ENCODE data around the gene KRT86. TPM values are rescaled to one million over a fixed set of nuclear protein-coding genes. Genes with fewer than 3 reads are reported as not detected.
"Not testable (repeated sequence)": the region's sequence is repeated elsewhere in the genome, so short reads cannot be mapped to it uniquely, and the experiment has no call there.

The KRT86 gene
- polyA plus RNA-seq, 1 of the 3 experiments (the other 2 are of a cell fraction) = 0.56 TPM

DNA sequence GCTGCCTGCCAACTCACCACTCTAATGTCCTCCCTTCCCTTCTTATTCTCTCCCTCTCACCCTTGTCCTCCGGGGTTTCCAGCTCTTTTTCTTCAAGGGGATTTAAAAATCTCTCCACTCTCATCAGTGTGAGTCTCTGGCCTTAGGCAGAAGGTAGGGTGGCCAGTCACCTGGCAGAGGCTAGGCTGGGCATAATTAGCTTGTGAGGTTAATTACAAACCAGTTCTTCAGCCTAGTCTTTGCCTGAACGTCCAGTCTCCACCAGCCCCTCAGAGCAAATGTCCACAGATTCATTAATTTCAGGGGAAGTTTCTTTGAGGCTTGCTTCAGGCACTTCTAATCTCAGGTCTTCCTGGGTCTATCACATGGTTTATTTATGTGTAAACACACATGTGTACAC, 34.7 kb upstream of the KRT86 start:
- H3K9me2 ChIP-seq = no peaks in the 10 kb centered on the region
- no peak for DNase-seq
- no peaks in the 10 kb centered on the region for H3K36me3 ChIP-seq (replicated peaks in 1 of 2; ENCODE audit: control insufficient read depth in 1 of 2, insufficient read depth in 2 of 2, low read length in 1 of 2)
- WGBS (ENCODE audit: low lambda C conversion rate) = 74% methylated on average over 2 of the region's 2 CpGs
- H3K27me3 ChIP-seq (ENCODE audit: insufficient read depth) = no peaks in the 10 kb centered on the region
- H3F3A ChIP-seq (replicated peaks; ENCODE audit: insufficient read depth) = no peaks in the 10 kb centered on the region
- no peak overlapping the region for H3K9ac ChIP-seq
- TF ChIP-seq, protein P1, sequence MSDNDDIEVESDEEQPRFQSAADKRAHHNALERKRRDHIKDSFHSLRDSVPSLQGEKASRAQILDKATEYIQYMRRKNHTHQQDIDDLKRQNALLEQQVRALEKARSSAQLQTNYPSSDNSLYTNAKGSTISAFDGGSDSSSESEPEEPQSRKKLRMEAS (IDR thresholded peaks at IDR 0.05; ENCODE audit: low read depth) = no peak
- TF ChIP-seq MEF2A (IDR thresholded peaks at IDR 0.05; ENCODE audit: borderline replicate concordance, low read depth) = no peak
- no peak for TF ChIP-seq EP300 (IDR thresholded peaks at IDR 0.05; ENCODE audit: borderline replicate concordance in 1 of 2, low read depth in 1 of 2, low read length in 1 of 2)
- no peak for TF ChIP-seq TEAD4 (IDR thresholded peaks at IDR 0.05; ENCODE audit: borderline replicate concordance, insufficient read depth)
- TF ChIP-seq, protein P2, sequence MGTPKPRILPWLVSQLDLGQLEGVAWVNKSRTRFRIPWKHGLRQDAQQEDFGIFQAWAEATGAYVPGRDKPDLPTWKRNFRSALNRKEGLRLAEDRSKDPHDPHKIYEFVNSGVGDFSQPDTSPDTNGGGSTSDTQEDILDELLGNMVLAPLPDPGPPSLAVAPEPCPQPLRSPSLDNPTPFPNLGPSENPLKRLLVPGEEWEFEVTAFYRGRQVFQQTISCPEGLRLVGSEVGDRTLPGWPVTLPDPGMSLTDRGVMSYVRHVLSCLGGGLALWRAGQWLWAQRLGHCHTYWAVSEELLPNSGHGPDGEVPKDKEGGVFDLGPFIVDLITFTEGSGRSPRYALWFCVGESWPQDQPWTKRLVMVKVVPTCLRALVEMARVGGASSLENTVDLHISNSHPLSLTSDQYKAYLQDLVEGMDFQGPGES (IDR thresholded peaks at IDR 0.05; ENCODE audit: low read depth, low read length) = no peak
- TF ChIP-seq TCF12 (IDR thresholded peaks at IDR 0.05) = no peak
- TF ChIP-seq ELF1 (IDR thresholded peaks at IDR 0.05) = no peak
- no peak for TF ChIP-seq FOXM1 (IDR thresholded peaks at IDR 0.05; ENCODE audit: low read depth)
- no peak for TF ChIP-seq SIN3A (IDR thresholded peaks at IDR 0.05; ENCODE audit: borderline replicate concordance, low read depth, low read length)
- no peak for TF ChIP-seq NRF1 (IDR thresholded peaks at IDR 0.05; ENCODE audit: low read depth, low read length)
- TF ChIP-seq RFX5 (IDR thresholded peaks at IDR 0.05; ENCODE audit: low read length) = no peak
- no peak for TF ChIP-seq MXI1 (IDR thresholded peaks at IDR 0.05; ENCODE audit: low read depth, low read length)
- TF ChIP-seq EZH2phosphoT487 (IDR thresholded peaks at IDR 0.05; ENCODE audit: borderline replicate concordance, low read depth) = no peak
- TF ChIP-seq CHD2 (IDR thresholded peaks at IDR 0.05; ENCODE audit: low read length, partially characterized antibody) = no peak
- TF ChIP-seq, protein P3, sequence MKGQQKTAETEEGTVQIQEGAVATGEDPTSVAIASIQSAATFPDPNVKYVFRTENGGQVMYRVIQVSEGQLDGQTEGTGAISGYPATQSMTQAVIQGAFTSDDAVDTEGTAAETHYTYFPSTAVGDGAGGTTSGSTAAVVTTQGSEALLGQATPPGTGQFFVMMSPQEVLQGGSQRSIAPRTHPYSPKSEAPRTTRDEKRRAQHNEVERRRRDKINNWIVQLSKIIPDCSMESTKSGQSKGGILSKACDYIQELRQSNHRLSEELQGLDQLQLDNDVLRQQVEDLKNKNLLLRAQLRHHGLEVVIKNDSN (IDR thresholded peaks at IDR 0.05; ENCODE audit: borderline replicate concordance, low read depth) = no peak
- TF ChIP-seq RXRA (IDR thresholded peaks at IDR 0.05; ENCODE audit: borderline replicate concordance, low read depth) = no peak
- peaks cover 13 to 20% of the 10 kb centered on the region in 2 experiments; a peak in 3 of 4 replicates for H3K4me1 ChIP-seq (ENCODE audit: control insufficient read depth in 1 of 2, insufficient read depth in 2 of 2, low read depth in 1 of 2, low read length in 1 of 2)
- H4K20me1 ChIP-seq (ENCODE audit: insufficient read depth) = no peaks in the 10 kb centered on the region
- ChIA-PET POLR2A (no interaction called here), CTCF (interaction anchor here (0.7 to 2.9 kb wide), 4 partner anchors 10 to 741 kb away, joined by 3 to 18 read pairs (median 6); no protein-coding TSS in a partner anchor)
- no peak overlapping the region for H3K4me2 ChIP-seq
- no peaks in the 10 kb centered on the region for H3K9me3 ChIP-seq
- H3K4me3 ChIP-seq (ENCODE audit: low read depth in 2 of 2, low read length in 1 of 2) = no peak overlapping the region
- no peak overlapping the region for H3K27ac ChIP-seq (ENCODE audit: low read depth in 2 of 2, low read length in 1 of 2)
- H3K79me2 ChIP-seq (ENCODE audit: insufficient read depth) = no peaks in the 10 kb centered on the region
- no peak overlapping the region for H2AFZ ChIP-seq (ENCODE audit: low read depth)

DNA sequence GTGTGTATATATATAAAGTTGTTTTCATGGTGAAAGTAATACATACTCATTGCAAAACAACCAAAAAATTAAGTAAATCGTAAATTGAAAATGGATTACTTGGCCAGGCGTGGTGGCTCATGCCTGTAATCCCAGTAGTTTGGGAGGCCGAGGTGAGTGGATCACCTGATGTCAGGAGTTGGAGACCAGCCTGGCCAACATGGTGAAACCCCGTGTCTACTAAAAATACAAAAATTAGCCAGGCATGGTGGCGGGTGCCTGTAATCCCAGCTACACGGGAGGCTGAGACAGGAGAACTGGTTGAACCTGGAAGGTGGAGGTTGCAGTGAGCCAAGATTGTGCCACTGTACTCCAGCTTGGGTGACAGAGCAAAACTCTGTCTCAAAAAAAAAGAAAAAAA, 34.2 kb upstream of the KRT86 start:
- H3K9me2 ChIP-seq; H3K27me3 ChIP-seq (ENCODE audit: insufficient read depth); H3K9ac ChIP-seq; H4K20me1 ChIP-seq (ENCODE audit: insufficient read depth); DNase-seq; POLR2A ChIA-PET; H3K36me3 ChIP-seq (replicated peaks in 1 of 2; ENCODE audit: control insufficient read depth in 1 of 2, insufficient read depth in 2 of 2, low read length in 1 of 2); H3K79me2 ChIP-seq (ENCODE audit: insufficient read depth); H3K4me2 ChIP-seq; H3K27ac ChIP-seq (ENCODE audit: low read depth in 2 of 2, low read length in 1 of 2); H3K9me3 ChIP-seq; H3F3A ChIP-seq (replicated peaks; ENCODE audit: insufficient read depth); H2AFZ ChIP-seq (ENCODE audit: low read depth); H3K4me3 ChIP-seq (ENCODE audit: low read depth in 2 of 2, low read length in 1 of 2): not testable (repeated sequence)
- 89% methylated on average over 6 of the region's 6 CpGs for WGBS (ENCODE audit: low lambda C conversion rate)
- H3K4me1 ChIP-seq (ENCODE audit: control insufficient read depth in 1 of 2, insufficient read depth in 2 of 2, low read depth in 1 of 2, low read length in 1 of 2) = peaks cover 13 to 22% of the 10 kb centered on the region in 2 experiments; a peak in 3 of 4 replicates
- CTCF ChIA-PET = interaction anchor here (0.7 to 2.9 kb wide), 3 partner anchors 18 to 741 kb away, joined by 3 to 18 read pairs (median 8); no protein-coding TSS in a partner anchor
